HG03432 (cell line): Measurements from ENCODE around the gene SLC25A25.

ENCODE experiments used
- ATAC-seq: cut with Tn5 transposase; IDR thresholded peaks from one replicate; pipeline ENCODE4 v1.9.1; 2021; ENCODE audit warnings: mild to moderate bottlenecking, moderate library complexity; ENCODE audit not compliant: unreplicated experiment

SLC25A25 gene

DNA sequence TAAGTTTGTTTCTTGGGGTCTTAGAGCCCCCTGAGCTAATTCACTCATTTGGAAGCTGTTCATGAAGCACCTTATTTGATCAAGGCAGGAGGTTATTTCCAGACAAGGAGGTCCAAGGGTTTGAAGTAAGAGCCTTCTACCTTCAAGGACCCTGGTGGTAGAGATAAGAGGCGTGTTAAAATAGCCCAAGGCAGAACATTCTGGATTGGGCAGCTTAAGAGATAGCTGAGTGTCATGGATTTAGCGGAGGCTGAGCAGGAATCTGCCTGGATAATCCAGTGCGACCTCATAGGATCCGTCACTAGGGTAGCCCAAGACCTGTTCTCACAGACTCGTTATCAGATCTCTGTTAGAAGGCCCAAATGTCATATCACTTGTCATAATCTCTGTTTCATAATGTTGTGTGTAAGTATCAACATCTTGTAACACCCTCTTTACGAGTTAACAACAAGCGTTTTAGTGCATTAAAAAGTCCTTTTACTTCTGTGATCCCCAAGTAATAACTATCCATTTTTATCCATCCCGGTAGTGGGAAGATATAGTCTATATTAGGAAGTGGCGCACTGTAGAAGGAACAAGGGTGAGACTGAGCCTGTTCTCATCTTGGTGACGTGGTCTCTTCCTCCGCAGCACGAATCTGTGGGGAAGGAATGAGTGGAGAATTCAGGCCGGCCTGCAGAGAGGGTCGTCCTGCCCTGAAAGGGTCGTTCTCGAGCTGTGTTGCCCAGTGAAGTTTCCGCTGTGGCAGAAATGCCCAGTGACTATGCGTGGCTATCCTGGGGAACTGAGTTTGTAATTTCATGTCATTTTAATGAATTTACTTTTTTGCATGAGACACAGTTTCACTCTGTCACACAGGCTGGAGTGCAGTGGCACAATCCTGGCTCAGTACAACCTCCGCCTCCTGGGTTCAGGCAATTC is 28.8 kb downstream of the SLC25A25 start:
- no peak for ATAC-seq

DNA sequence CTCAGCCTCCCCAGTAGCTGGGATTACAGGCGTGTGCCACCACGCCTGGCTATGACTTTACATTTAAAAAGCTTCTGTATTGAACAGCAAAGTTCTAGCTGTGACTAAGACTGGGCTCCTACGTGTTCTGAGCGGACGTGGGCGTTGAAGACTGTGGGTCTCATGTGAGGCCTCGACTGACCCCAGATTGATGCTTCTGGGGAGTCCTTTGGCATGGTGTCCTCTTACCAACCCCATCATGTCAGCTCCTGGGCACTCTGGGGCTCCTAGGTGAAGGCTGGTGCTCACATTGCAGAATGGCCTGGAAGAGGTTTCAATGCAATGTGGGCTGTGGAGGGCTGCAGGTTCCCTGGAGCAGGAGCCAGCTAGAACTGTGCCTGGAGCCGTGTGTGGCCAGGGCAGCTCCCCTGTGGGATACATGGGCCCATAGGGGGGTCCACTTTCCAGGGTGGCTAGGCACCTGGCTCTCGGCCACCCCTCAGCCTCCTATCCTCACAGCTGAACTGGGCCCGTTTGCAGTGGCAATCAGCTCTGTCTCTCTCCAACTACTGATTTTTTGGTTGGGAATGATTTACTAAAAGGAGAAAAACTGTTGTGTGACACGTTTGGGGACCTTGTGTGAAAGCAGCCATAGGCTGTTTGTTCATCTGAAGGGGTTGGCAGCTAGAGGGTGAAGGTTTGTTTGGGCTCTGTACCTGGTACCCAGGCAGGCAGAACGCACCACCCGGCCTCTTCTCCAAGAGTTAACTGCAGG is 29.7 kb downstream of the SLC25A25 start:
- ATAC-seq, result no peak

DNA sequence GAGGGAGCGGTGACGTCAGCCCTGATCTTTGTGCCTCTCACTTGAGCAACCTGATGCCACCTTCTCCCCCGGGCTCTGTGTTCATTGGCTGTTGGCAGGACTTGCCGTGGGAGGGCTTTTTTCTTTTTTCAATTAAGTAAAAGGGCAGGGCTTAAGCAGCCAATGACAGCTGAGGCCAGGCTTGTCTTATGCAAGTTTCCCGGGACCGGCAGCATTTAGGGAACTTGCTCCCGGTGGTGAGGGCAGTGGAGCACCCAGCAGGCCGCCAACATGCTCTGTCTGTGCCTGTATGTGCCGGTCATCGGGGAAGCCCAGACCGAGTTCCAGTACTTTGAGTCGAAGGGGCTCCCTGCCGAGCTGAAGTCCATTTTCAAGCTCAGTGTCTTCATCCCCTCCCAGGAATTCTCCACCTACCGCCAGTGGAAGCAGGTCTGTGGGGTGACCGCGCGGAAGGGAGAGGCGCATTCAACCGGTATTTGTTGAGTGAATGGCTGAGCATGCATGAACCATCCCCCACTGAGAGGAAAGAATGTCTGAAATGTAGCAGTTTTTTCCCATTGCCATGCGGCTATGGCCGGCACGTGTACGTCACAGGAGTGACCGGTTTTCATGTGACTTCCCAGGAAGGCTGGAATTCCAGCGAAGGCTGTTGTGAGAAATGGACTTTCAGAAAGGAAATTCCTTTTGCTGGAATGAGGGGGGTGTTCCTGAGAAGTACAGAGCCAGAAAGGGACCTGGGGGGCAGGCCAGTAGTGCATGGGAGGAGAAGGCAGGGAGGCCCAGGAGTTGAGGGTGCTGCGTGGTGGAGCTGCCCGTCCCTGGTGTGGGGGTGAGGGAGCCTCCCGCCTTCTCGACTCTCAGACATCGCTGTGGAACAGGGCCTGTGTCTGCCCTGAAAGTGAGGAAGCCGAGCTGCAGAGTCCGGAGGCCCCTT is 30.5 kb downstream of the SLC25A25 start:
- ATAC-seq, result no peak

DNA sequence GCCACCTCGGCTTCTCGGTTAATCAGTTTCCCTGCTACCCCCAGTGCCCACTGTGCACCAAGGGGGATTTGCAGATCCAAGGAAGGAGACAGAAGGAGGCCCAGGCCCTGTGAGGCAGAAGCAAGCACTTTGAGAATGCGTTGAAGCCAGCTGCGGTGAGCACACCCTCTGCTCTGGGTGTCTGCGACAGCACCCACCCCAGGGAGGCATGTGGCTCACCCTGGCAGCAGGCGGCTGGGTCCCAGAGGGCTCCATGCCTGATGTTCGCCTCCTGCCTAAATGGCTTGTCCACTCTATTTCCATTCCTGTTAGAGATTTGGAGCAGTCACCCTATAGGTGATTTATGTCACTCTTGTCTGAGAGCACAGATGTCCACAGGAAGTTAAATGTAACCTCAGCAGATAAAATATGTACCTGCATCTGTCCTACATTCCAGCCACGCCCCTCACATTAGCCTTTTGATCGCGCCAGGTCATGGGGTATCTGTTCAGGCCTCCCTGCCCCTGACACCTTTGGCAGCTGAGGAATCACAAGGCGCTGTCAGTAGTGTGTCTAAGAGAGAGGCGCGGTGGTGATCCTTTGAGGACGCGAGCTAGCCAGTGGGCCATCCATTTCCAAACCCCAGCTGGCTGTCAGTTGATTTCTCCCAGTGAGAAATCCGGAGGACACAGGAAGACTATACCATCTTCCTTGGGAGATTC is 31.3 kb downstream of the SLC25A25 start:
- ATAC-seq, result no peak

DNA sequence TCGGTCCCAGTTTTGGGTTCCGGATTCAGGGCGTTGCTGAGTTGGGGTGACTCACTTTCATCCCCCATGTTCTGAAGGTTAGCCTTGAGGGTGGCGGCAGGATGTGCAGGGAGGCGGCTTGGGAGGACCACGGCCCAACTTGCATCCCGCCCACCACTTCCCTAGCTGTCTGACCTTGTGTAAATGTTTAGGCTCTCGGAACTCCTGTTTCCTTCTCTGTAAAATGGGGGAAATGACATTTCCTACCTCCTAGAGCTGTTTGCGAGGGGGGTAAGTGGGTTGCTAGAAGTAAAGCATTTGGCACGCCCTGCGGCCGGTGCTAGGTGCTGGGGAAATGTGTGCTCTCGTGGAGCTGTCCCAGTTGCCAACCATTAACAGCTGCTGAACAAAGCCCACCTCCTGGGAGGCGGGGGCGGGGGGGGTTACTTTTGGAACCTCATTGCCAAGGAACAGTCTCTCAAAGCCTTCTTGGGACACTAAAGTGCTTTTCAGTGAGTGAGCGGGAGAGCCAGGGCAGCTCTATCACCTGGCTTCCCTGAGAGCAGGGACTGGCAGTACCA is 32.0 kb downstream of the SLC25A25 start:
- no peak for ATAC-seq

DNA sequence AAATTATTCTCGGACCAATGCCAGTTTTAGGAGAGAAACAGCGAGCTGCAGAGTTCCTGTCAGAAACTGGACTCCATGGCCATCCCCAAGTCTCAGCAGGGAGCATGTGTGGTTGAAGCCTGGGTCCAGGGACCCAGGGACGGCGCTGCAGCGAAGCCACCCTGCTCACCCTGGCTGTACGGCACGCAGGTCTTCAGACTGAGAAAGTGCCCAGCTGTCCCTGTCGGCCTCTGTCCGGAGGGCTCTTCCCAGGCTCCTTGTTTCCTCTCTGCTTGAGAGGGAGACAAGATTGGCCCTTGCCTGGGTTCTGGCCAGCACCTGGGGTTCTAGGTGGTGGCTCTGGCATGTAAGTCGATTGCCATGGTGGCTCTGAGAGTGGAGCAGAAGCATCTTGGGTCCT is 32.5 kb downstream of the SLC25A25 start:
- ATAC-seq, result no peak

DNA sequence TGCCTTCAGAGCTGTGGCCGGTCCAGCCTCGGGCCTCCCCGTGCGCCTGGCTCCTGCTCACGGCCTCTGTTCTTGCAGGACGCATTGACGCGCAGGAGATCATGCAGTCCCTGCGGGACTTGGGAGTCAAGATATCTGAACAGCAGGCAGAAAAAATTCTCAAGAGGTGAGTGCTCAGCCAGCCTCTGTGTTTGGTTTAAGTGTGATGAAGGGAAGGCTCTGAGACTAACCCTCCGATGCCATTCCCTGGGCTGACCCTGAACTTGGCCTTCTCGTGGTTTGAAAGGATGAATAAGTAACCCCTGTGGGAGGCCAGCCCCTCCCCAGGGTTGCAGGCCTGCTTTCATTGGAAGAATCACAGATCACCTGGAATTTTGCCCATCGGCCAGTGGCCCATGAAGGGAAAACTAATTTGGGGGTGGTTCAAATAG is 33.2 kb downstream of the SLC25A25 start:
- no peak for ATAC-seq

DNA sequence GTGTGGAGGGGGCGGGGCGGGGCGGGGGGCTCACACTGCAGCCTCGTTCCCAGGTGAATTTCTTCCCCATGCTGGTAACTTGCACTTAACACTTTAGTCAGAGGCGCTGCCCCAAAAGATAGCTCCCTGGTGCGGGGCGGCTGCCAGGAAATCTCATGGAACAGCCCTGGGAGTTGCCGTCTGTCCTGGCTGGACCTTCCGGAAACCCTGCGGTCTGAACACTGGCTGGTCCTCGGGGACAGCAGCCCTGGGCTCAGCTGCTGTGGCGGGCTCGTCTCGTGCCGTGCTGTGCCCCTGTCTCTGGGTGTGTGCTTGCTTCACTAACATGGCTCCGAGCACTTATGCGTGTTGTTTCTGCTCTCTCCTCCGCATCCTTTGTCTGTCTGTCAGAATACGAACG is 33.7 kb downstream of the SLC25A25 start:
- no peak for ATAC-seq

DNA sequence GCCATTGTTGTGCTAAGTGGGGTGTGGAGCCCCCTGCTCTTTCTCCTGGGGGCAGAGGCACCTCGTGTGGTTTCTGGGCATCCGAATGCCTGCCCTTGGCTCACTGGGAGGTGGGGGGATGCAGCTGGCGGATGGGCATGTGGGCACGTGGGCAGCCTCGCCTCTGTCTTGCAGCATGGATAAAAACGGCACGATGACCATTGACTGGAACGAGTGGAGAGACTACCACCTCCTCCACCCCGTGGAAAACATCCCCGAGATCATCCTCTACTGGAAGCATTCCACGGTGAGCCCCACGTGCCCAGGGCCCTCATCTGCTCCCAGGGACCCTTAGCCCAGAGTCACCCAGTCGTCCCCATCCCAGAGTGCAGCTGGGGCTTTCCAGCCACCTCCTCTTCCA is 34.2 kb downstream of the SLC25A25 start:
- ATAC-seq, result no peak

DNA sequence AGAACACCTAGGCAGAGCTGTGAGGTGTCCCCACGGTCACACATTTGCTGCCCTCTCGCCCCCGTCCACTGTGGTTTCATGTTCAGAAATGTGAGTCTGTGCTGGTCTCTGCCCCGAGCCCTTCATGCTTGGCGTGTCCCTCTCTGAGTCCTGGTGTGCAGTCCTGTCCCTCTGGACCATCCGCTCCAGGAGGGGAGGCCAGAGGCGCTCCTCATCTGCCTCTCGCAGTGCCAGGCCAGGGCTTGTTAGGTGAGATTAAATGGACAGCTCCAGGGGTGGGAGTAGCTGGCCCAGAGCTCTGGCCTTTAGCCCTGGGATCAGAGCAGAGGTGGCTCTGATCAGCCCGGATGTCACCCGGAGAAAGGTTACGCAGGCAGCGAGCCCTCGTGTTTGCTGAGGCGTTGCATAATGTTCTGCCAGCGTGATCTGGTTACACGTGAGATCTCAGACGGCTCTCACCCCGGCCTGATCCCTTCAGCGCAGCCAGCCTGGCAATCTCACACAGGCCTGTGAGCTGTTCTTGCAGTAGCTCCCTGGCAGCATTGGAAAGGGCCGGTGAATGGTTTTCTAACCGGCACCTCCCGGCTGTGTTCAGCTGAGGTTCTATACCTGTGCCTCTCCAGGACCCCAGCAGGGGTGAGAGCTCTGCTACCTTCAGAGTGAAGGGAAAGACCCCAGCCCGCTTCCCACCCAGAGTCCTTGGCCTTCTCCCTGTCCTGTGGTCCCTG is 35.0 kb downstream of the SLC25A25 start:
- no peak for ATAC-seq

DNA sequence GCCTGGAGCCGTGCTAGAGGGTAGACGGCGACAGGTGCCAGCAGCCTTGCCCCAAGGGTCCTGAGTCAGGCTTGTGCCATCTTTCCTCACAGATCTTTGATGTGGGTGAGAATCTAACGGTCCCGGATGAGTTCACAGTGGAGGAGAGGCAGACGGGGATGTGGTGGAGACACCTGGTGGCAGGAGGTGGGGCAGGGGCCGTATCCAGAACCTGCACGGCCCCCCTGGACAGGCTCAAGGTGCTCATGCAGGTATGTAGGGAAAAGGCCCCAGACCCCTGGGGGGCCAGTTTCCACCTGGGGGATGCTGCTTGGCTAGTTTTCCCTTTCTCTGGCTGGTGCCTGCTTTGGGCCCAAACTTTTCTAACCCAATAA is 35.5 kb downstream of the SLC25A25 start:
- ATAC-seq, result no peak

DNA sequence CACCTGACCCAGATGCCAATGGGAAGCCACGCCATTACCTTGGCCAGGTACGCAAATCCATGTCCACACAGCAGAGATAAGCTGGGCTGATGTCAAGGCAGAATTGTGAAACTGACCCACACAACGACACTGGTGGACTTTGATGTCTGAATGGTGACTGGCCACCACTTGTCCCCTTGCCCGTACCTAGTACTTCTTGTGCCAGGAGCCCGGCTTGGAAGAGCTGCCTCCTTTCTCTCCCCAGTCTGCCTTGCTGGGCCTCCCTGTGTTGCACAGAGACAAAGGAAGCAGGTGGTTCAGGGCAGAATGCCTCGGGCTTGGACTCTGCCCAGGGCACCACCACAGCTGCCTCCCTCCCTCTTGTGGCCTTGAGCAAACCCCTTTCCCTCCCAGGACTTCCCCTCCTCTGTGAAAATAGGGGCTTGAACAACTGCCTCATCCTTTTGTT is 36.2 kb downstream of the SLC25A25 start:
- no peak for ATAC-seq

DNA sequence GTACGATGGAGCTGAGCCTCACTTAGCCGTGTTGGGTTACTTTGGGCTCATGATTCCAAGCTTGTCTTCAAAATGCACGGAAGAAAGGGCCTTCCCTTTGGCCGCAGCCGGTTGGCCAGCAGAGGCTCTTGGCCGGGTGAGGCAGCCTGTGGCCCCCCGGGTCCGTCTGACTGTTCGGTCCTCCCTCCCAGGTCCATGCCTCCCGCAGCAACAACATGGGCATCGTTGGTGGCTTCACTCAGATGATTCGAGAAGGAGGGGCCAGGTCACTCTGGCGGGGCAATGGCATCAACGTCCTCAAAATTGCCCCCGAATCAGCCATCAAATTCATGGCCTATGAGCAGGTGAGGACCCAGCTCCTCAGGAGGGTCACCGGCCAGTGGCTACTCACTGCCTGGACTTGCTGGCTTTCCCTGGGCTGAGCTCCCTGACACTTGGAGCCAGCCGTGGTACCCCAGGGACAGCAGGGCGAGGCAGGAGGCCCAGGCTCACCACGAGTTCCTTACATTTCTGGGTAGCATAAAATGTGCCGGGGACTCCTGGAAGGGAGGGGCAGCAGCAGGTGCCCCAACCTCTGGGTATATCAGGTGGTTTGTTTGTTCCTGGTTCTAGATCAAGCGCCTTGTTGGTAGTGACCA is 37.6 kb downstream of the SLC25A25 start:
- no peak for ATAC-seq

DNA sequence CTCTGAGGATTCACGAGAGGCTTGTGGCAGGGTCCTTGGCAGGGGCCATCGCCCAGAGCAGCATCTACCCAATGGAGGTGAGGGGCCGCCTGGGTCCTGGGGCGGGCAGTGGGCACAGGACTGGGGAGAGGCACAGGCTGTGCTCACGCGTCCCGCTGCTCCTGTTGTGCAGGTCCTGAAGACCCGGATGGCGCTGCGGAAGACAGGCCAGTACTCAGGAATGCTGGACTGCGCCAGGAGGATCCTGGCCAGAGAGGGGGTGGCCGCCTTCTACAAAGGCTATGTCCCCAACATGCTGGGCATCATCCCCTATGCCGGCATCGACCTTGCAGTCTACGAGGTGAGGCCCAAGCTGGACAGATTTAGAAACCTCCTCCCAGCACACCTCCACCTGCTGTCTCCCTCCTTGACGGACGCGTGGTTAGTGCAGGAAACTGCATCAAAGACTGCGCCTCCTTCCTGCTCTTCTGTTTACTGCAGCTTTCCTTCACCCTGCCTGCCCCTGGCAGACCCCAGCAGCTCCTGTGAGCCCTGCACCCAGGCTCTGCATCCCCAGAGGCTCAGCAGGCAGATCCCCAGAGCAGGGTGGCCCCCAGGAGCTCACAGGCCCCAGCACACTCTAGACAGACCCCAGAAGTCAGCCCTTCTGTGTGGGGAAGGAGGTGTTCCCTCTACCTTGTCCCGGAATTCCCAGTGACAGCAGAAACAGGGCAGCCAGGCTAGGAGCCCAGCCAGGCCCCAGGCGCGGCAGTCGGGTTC is 38.3 kb downstream of the SLC25A25 start:
- ATAC-seq, result no peak

DNA sequence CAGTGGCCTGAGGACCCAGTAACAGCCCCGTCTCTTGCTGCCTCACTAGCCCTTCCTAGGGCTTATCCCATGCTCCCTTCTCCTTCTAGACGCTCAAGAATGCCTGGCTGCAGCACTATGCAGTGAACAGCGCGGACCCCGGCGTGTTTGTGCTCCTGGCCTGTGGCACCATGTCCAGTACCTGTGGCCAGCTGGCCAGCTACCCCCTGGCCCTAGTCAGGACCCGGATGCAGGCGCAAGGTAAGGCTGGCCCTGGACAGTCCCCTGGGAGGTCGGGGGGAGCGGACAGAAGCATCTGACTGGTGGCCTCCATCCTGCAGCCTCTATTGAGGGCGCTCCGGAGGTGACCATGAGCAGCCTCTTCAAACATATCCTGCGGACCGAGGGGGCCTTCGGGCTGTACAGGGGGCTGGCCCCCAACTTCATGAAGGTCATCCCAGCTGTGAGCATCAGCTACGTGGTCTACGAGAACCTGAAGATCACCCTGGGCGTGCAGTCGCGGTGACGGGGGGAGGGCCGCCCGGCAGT is 39.0 kb downstream of the SLC25A25 start:
- ATAC-seq, result no peak

DNA sequence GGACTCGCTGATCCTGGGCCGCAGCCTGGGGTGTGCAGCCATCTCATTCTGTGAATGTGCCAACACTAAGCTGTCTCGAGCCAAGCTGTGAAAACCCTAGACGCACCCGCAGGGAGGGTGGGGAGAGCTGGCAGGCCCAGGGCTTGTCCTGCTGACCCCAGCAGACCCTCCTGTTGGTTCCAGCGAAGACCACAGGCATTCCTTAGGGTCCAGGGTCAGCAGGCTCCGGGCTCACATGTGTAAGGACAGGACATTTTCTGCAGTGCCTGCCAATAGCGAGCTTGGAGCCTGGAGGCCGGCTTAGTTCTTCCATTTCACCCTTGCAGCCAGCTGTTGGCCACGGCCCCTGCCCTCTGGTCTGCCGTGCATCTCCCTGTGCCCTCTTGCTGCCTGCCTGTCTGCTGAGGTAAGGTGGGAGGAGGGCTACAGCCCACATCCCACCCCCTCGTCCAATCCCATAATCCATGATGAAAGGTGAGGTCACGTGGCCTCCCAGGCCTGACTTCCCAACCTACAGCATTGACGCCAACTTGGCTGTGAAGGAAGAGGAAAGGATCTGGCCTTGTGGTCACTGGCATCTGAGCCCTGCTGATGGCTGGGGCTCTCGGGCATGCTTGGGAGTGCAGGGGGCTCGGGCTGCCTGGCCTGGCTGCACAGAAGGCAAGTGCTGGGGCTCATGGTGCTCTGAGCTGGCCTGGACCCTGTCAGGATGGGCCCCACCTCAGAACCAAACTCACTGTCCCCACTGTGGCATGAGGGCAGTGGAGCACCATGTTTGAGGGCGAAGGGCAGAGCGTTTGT is 39.6 kb downstream of the SLC25A25 start:
- ATAC-seq, result no peak
